ENCODE results near the gene GABRG3.

DNA sequence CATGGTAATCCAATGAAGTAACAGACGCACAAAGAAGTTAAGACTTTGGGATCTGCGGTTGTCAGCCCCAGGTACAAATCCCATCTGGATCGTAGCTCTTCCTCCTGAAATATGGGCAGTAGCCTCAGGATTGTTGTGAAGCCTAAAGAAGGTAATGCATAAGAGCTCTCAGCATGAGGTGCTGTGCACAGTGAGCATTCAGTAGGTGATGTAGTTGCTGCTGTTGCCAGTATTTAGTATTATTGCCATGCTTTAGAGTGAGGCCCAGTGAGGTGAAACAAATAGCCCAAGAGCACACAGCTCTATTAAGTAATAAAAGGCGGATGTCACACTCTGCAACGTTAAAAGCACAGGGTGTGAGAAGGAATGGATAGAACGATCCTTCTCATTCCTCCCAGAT, 225.7 kb downstream of the GABRG3 start:
- TF ChIP-seq, protein P1, sequence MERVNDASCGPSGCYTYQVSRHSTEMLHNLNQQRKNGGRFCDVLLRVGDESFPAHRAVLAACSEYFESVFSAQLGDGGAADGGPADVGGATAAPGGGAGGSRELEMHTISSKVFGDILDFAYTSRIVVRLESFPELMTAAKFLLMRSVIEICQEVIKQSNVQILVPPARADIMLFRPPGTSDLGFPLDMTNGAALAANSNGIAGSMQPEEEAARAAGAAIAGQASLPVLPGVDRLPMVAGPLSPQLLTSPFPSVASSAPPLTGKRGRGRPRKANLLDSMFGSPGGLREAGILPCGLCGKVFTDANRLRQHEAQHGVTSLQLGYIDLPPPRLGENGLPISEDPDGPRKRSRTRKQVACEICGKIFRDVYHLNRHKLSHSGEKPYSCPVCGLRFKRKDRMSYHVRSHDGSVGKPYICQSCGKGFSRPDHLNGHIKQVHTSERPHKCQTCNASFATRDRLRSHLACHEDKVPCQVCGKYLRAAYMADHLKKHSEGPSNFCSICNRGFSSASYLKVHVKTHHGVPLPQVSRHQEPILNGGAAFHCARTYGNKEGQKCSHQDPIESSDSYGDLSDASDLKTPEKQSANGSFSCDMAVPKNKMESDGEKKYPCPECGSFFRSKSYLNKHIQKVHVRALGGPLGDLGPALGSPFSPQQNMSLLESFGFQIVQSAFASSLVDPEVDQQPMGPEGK (CRISPR knock-in tag; IDR thresholded peaks at IDR 0.05; ENCODE audit: borderline replicate concordance): no peak
- TF ChIP-seq, protein P2, sequence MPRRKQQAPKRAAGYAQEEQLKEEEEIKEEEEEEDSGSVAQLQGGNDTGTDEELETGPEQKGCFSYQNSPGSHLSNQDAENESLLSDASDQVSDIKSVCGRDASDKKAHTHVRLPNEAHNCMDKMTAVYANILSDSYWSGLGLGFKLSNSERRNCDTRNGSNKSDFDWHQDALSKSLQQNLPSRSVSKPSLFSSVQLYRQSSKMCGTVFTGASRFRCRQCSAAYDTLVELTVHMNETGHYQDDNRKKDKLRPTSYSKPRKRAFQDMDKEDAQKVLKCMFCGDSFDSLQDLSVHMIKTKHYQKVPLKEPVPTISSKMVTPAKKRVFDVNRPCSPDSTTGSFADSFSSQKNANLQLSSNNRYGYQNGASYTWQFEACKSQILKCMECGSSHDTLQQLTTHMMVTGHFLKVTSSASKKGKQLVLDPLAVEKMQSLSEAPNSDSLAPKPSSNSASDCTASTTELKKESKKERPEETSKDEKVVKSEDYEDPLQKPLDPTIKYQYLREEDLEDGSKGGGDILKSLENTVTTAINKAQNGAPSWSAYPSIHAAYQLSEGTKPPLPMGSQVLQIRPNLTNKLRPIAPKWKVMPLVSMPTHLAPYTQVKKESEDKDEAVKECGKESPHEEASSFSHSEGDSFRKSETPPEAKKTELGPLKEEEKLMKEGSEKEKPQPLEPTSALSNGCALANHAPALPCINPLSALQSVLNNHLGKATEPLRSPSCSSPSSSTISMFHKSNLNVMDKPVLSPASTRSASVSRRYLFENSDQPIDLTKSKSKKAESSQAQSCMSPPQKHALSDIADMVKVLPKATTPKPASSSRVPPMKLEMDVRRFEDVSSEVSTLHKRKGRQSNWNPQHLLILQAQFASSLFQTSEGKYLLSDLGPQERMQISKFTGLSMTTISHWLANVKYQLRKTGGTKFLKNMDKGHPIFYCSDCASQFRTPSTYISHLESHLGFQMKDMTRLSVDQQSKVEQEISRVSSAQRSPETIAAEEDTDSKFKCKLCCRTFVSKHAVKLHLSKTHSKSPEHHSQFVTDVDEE (CRISPR knock-in tag; IDR thresholded peaks at IDR 0.05): no peak
- no peak for TF ChIP-seq ESRRG (CRISPR knock-in tag; IDR thresholded peaks at IDR 0.05)
- TF ChIP-seq ZFP3 (CRISPR knock-in tag; IDR thresholded peaks at IDR 0.05): no peak
- TF ChIP-seq SNAI2 (CRISPR knock-in tag; IDR thresholded peaks at IDR 0.05): no peak
- TF ChIP-seq RARB (CRISPR knock-in tag; IDR thresholded peaks at IDR 0.05): no peak
- TF ChIP-seq, protein P3, sequence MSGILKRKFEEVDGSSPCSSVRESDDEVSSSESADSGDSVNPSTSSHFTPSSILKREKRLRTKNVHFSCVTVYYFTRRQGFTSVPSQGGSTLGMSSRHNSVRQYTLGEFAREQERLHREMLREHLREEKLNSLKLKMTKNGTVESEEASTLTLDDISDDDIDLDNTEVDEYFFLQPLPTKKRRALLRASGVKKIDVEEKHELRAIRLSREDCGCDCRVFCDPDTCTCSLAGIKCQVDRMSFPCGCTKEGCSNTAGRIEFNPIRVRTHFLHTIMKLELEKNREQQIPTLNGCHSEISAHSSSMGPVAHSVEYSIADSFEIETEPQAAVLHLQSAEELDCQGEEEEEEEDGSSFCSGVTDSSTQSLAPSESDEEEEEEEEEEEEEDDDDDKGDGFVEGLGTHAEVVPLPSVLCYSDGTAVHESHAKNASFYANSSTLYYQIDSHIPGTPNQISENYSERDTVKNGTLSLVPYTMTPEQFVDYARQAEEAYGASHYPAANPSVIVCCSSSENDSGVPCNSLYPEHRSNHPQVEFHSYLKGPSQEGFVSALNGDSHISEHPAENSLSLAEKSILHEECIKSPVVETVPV (CRISPR knock-in tag; IDR thresholded peaks at IDR 0.05): no peak

All from SK-N-SH treated with all-trans-retinoic acid at 6 μM for 48 hours (cell line).